Adrenal gland (tissue), 19 donors: ENCODE results near the gene TFPI2. TPM values are rescaled to one million over a fixed set of nuclear protein-coding genes. Genes with fewer than 3 reads are reported as not detected.

Experiments
- DNase-seq, 7 donors: peaks; one replicate each; pipeline ENCODE4 v3.0.0-alpha.2; 2019 to 2020
- H3K27ac ChIP-seq, 5 donors: fragments of 200-600 bp; sonication (generic) in 4 of 5; 1 replicate in 3 of 5; 2 replicates in 2 of 5; pipeline versions ENCODE4 v1.5.1 to v1.8.0; 2016 to 2020; ENCODE audit warnings: mild to moderate bottlenecking in 1 of 5
- H3K27me3 ChIP-seq: fragments of 200-600 bp; 2 replicates; pipeline ENCODE4 v1.8.0; 2021
- H3K36me3 ChIP-seq, 2 donors: fragments of 200-600 bp; replicated peaks in 1 of 2; 1 replicate in 1 of 2; 2 replicates in 1 of 2; pipeline versions ENCODE4 v1.5.1 to v1.8.0; 2018 to 2022
- H3K4me1 ChIP-seq, 2 donors: fragments of 200-600 bp; replicated peaks in 1 of 2; 1 replicate in 1 of 2; 2 replicates in 1 of 2; pipeline versions ENCODE4 v1.5.1 to v1.8.0; 2018 to 2021
- H3K4me3 ChIP-seq, 4 donors: fragments of 200-600 bp; sonication (generic) in 3 of 4; one replicate each; pipeline ENCODE4 v1.5.1; 2016 to 2018
- H3K9me3 ChIP-seq, 3 donors: fragments of 200-600 bp; sonication (generic) in 1 of 3; replicated peaks in 1 of 3; 1 replicate in 2 of 3; 2 replicates in 1 of 3; pipeline versions ENCODE4 v1.5.1 to v1.8.0; 2016 to 2021
- POLR2A ChIP-seq, 2 donors: fragments of 450-650 bp; IDR thresholded peaks; one replicate each; pipeline ENCODE4 v1.6.1; 2017; ENCODE audit warnings: antibody characterized with exemption in 2 of 2, mild to moderate bottlenecking in 2 of 2, moderate library complexity in 1 of 2
- WGBS, 4 donors: extraction: QIAGEN DNeasy Blood & Tissue Kit in 2 of 4; methylation state at CpG; one replicate each; pipeline versions ENCODE4 v1.1.5 to v1.1.7; 2013 to 2017; 5-methylcytosine and 5-hydroxymethylcytosine counted together
- intact Hi-C, 2 donors: fragments of 100-400 bp; cut with DNase I; formaldehyde crosslinking; loops; one replicate each; pipeline versions ENCODE4 v1.14.1 to v1.15.0; 2022 to 2023
- long read RNA-seq, 10 donors: library from polyadenylated mRNA in 3 of 10; unstranded in 2 of 10; stranded (forward) in 1 of 10; transcript quantifications; one replicate each; pipeline ENCODE4 v2.0.0 and lab custom pipeline, GENCODE V29; 2021 to 2026
- polyA plus RNA-seq, 3 donors: library from polyadenylated mRNA; stranded (reverse); fragments of 200-250 nt in 2 of 3; fragments of 350-450 nt in 1 of 3; fragmentation: Illumina TruSeq in 1 of 3; extraction: RNeasy Lipid Tissue Mini Kit (QIAGEN cat#74804) in 1 of 3; gene quantifications; one replicate each; pipeline ENCODE4 v1.2.3, GENCODE V29; 2013 to 2014
- total RNA-seq, 9 donors: library from RNA; depleted of rRNA in 4 of 9; stranded (reverse); fragments of >200 nt in 4 of 9; fragments of 120-200 nt in 1 of 9; fragmentation: NEBNext Ultra II Directional in 1 of 9; extraction: Animal tissue kit (Norgen Biotek cat#: 25700) in 1 of 9; gene quantifications; one replicate each; pipeline versions ENCODE4 v1.1.0 to v1.2.4, GENCODE V29; 2013 to 2023
- TF ChIP-seq, protein P1 (sequence below), 6 experiments: fragments of 450-650 bp in 4 of 6; fragments of 200-600 bp in 2 of 6; sonication (generic) in 1 of 6; IDR thresholded peaks; 1 replicate in 5 of 6; 2 replicates in 1 of 6; pipeline versions ENCODE4 v1.5.1 to v1.8.0; 2016 to 2021; ENCODE audit warnings: antibody characterized with exemption in 6 of 6, mild to moderate bottlenecking in 2 of 6, moderate library complexity in 1 of 6
- donor health status: healthy with polysubstance abuse.
- donor health status: Bipolar disorder and iron deficiency.
- donor health status: DM: yes; HTN: yes; CAD: no.
- donor health status: DM: no; HTN: no; CAD: no.
- donor health status: DM: no; HTN: no; CAD: no.
- donor health status: DM: yes; HTN: yes; CAD: no.

The TFPI2 gene, protein sequence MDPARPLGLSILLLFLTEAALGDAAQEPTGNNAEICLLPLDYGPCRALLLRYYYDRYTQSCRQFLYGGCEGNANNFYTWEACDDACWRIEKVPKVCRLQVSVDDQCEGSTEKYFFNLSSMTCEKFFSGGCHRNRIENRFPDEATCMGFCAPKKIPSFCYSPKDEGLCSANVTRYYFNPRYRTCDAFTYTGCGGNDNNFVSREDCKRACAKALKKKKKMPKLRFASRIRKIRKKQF
- total RNA-seq (10 to 100 TPM in 7 of 9 donors, 1 to 10 TPM in 2; 7.4 to 87.8 (median 34.5) TPM), polyA plus RNA-seq (10 to 100 TPM; 15.3 to 27.4 (median 19.4) TPM)
- long read RNA-seq, donor 1, transcript TFPI2-201 (5 exons, 2,445 nt) = major isoform, 8 of 8 reads
- long read RNA-seq, donor 1, partial matches to known transcripts = 0 of 8 reads
- long read RNA-seq, donor 1, other reads (novel, unspliced or antisense) = 0 of 8 reads
- long read RNA-seq, donor 2, partial matches to known transcripts = 0 of 2 reads
- long read RNA-seq, donor 2, other reads (novel, unspliced or antisense) = 0 of 2 reads
- long read RNA-seq, donor 3, transcript TFPI2-201 (5 exons, 2,445 nt) = major isoform, 24 of 24 reads
- long read RNA-seq, donor 3, partial matches to known transcripts = 0 of 24 reads
- long read RNA-seq, donor 3, other reads (novel, unspliced or antisense) = 0 of 24 reads
- long read RNA-seq, donor 4, transcript TFPI2-201 (5 exons, 2,445 nt) = major isoform, 24 of 29 reads
- long read RNA-seq, donor 4, partial matches to known transcripts = 1 of 29 reads
- long read RNA-seq, donor 4, other reads (novel, unspliced or antisense) = 4 of 29 reads
- long read RNA-seq, donor 5, transcript TFPI2-201 (5 exons, 2,445 nt) = major isoform, 103 of 111 reads
- long read RNA-seq, donor 5, partial matches to known transcripts = 5 of 111 reads
- long read RNA-seq, donor 5, other reads (novel, unspliced or antisense) = 3 of 111 reads
- long read RNA-seq, donor 6, transcript TFPI2-201 (5 exons, 2,445 nt) = major isoform, 21 of 27 reads
- long read RNA-seq, donor 6, partial matches to known transcripts = 3 of 27 reads
- long read RNA-seq, donor 6, other reads (novel, unspliced or antisense) = 3 of 27 reads
- long read RNA-seq, donor 7, transcript TFPI2-201 (5 exons, 2,445 nt) = major isoform, 39 of 44 reads
- long read RNA-seq, donor 7, partial matches to known transcripts = 5 of 44 reads
- long read RNA-seq, donor 7, other reads (novel, unspliced or antisense) = 0 of 44 reads
- long read RNA-seq, donor 8, transcript TFPI2-201 (5 exons, 2,445 nt) = major isoform, 14 of 14 reads
- long read RNA-seq, donor 8, partial matches to known transcripts = 0 of 14 reads
- long read RNA-seq, donor 8, other reads (novel, unspliced or antisense) = 0 of 14 reads
- long read RNA-seq, donor 9, transcript TFPI2-201 (5 exons, 2,445 nt) = major isoform, 7 of 7 reads
- long read RNA-seq, donor 9, partial matches to known transcripts = 0 of 7 reads
- long read RNA-seq, donor 9, other reads (novel, unspliced or antisense) = 0 of 7 reads
- long read RNA-seq, donor 10, transcript TFPI2-201 (5 exons, 2,445 nt) = major isoform, 5 of 5 reads
- long read RNA-seq, donor 10, partial matches to known transcripts = 0 of 5 reads
- long read RNA-seq, donor 10, other reads (novel, unspliced or antisense) = 0 of 5 reads

DNA sequence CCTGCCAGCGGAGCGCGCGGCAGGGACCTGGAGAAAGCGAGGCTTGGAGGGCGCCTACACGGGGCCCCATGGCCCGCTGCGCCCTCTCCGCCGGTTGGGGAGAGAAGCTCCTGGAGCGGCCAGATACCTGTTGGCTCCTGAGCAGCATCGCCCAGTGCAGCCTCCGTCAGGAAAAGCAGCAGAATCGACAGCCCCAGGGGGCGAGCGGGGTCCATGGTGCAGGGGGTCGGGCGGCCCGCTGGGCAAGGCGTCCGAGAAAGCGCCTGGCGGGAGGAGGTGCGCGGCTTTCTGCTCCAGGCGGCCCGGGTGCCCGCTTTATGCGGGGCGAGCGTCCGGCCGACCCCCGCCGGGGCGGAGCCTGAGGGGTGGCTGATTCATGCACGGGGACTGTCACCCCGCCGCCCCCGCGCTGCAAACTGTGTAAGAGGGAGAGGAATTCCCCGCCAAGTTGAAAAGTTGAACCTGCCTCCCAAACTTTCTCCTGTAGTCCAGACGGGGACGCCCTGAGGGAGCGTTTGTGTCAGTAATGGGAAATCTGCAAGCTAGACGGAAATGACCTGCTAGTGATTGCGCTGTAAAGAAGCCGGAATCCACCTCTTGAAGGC lies at the start of gene TFPI2:
Gene TFPI2 (minus strand): TSS at position 290 of the 605 bp plus-strand sequence. CDS start 75 bp downstream, at position 215.
- intact Hi-C loops = no loop called here
- Histone ChIP-seq H3K36me3 (no peaks in the 10 kb centered on the region), H3K27me3 (peaks cover 11% of the 10 kb centered on the region), H3K9me3 (no peaks in the 10 kb centered on the region), H3K4me1 (peaks cover 5 to 8% of the 10 kb centered on the region in 2 donors), H3K4me3 (peak within 1 kb of the TSS in 3 of 4 donors; percentile 20 to 61 (median 36)), H3K27ac (no peak within 1 kb of the TSS)
- peak; percentile 22 to 65 (median 34) for DNase-seq
- TF ChIP-seq, protein P1, sequence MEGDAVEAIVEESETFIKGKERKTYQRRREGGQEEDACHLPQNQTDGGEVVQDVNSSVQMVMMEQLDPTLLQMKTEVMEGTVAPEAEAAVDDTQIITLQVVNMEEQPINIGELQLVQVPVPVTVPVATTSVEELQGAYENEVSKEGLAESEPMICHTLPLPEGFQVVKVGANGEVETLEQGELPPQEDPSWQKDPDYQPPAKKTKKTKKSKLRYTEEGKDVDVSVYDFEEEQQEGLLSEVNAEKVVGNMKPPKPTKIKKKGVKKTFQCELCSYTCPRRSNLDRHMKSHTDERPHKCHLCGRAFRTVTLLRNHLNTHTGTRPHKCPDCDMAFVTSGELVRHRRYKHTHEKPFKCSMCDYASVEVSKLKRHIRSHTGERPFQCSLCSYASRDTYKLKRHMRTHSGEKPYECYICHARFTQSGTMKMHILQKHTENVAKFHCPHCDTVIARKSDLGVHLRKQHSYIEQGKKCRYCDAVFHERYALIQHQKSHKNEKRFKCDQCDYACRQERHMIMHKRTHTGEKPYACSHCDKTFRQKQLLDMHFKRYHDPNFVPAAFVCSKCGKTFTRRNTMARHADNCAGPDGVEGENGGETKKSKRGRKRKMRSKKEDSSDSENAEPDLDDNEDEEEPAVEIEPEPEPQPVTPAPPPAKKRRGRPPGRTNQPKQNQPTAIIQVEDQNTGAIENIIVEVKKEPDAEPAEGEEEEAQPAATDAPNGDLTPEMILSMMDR (IDR thresholded peaks at IDR 0.05) = no peak
- no peak for TF ChIP-seq POLR2A (IDR thresholded peaks at IDR 0.05)
- WGBS, 4 donors = 0 to 1% (median 1%) methylated on average over 22 to 49 of the region's 49 CpGs

DNA sequence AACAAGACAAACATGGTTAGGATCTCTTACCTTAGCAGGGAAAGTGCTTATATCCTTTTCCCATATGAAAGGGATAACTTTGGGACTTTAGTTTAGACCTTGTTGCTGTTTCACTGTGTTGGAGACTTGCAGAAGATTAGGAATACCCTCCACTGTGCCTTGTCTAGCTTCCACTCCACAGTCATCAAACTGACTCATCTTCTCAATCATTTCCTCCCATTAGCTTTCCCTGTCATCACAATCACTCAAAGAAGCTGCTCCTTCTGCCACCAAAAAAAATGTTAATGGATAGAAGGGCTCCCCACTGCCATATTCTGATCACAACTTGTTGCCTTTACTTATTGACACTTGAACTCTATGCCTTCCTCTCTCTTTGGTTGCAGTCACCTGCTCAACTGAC lies 47.7 kb upstream of the TFPI2 start:
- no peaks in the 10 kb centered on the region for H3K9me3 ChIP-seq
- H3K36me3 ChIP-seq = no peaks in the 10 kb centered on the region
- intact Hi-C loops = no loop called here
- TF ChIP-seq, protein P1 (IDR thresholded peaks at IDR 0.05) = no peak
- no peak overlapping the region for H3K4me3 ChIP-seq
- no peaks in the 10 kb centered on the region for H3K4me1 ChIP-seq
- DNase-seq = no peak
- H3K27me3 ChIP-seq = no peaks in the 10 kb centered on the region
- no peak overlapping the region for H3K27ac ChIP-seq

DNA sequence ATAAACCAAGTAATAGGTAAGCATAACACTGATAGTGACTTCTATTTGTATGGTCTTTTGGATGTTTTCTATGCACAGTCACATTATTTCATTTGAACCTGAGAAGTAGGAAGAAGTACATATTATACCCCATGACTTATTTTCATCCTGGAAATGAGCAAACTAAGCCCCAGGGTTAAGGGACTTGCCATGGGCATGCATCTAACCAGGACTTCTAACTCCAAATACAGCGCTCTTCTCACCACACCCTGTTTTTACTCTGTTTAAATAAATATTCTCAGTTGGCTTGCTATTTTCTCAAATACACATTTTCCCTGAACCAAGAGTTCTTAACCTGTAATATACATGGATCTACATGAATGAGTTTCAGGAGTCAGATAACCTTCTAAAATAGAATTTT lies 47.3 kb upstream of the TFPI2 start:
- no peaks in the 10 kb centered on the region for H3K4me1 ChIP-seq
- intact Hi-C loops = no loop called here
- no peaks in the 10 kb centered on the region for H3K36me3 ChIP-seq
- no peaks in the 10 kb centered on the region for H3K9me3 ChIP-seq
- H3K27me3 ChIP-seq = no peaks in the 10 kb centered on the region
- H3K27ac ChIP-seq = no peak overlapping the region
- no peak for DNase-seq
- TF ChIP-seq, protein P1 (IDR thresholded peaks at IDR 0.05) = no peak
- no peak for TF ChIP-seq POLR2A (IDR thresholded peaks at IDR 0.05)
- 88 to 96% (median 94%) methylated on average over 1 of the region's 1 CpG for WGBS, 4 donors
- no peak overlapping the region for H3K4me3 ChIP-seq
